Peyer's patch (tissue), 4 donors: ENCODE data around the gene MYRFL.

Experiments
- CTCF ChIP-seq, 6 experiments: fragments of 450-650 bp in 4 of 6; fragments of 200-600 bp in 2 of 6; sonication (generic) in 1 of 6; IDR thresholded peaks; one replicate each; pipeline ENCODE4 v1.5.1; 2017 to 2019; ENCODE audit warnings: antibody characterized with exemption in 6 of 6, mild to moderate bottlenecking in 3 of 6, moderate library complexity in 1 of 6
- POLR2A ChIP-seq, 2 donors: fragments of 450-650 bp; IDR thresholded peaks; one replicate each; pipeline ENCODE4 v1.5.1; 2017; ENCODE audit warnings: antibody characterized with exemption in 2 of 2, mild to moderate bottlenecking in 2 of 2, moderate library complexity in 2 of 2

DNA sequence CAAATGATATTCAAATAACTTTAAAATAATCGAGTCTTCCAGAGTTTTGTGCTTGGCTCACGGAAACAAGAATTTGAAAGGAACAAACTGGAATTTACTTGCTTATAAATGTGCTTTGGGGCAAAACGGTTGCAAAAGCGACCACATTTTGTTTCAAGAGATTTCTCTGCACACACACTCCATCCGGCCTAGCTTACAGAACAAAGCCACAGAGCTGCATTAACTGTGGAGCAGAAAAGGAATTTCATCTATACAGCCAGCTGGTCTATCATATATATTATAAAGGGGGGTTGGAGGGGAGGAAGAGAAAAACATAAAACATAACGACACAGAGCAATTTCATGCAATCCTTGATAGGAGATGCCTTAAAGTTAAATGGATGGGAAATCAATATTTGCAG lies 153.0 kb downstream of the MYRFL start:
- TF ChIP-seq CTCF (IDR thresholded peaks at IDR 0.05), result no peak
- no peak for TF ChIP-seq POLR2A (IDR thresholded peaks at IDR 0.05)
